DOHH2 (cell line): ENCODE results near the gene SCOC.

Experiments used
- H3F3A ChIP-seq: fragments of 200-600 bp; sonication (generic), shearing (Covaris generic); 2 replicates; pipeline ENCODE4 v1.6.0; 2016; ENCODE audit warnings: antibody characterized with exemption, mild to moderate bottlenecking; ENCODE audit not compliant: control insufficient read depth, insufficient read depth
- H3K27ac ChIP-seq: fragments of 200-600 bp; sonication (generic); 2 replicates; pipeline ENCODE4 v1.5.1; 2014; ENCODE audit warnings: low read depth, mild to moderate bottlenecking, low read length, moderate library complexity
- H3K27me3 ChIP-seq: fragments of 200-600 bp; sonication (generic); 2 replicates; pipeline ENCODE4 v1.6.1; 2014; ENCODE audit warnings: mild to moderate bottlenecking, low read length, mixed read lengths; ENCODE audit not compliant: control insufficient read depth
- H3K36me3 ChIP-seq: fragments of 200-600 bp; sonication (generic); 2 replicates; pipeline ENCODE4 v1.6.1; 2014; ENCODE audit warnings: mild to moderate bottlenecking, low read length, moderate library complexity, mixed read lengths; ENCODE audit not compliant: control insufficient read depth
- H3K4me1 ChIP-seq: fragments of 200-600 bp; sonication (generic); 2 replicates; pipeline ENCODE4 v1.6.1; 2014; ENCODE audit warnings: mild to moderate bottlenecking, low read length, mixed read lengths; ENCODE audit not compliant: control insufficient read depth
- H3K4me2 ChIP-seq: fragments of 200-600 bp; sonication (generic); 2 replicates; pipeline ENCODE4 v1.6.0; 2014; ENCODE audit warnings: mild to moderate bottlenecking, low read length, moderate library complexity
- H3K4me3 ChIP-seq: fragments of 200-600 bp; sonication (generic); 2 replicates; pipeline ENCODE4 v1.5.1; 2014; ENCODE audit warnings: mild to moderate bottlenecking, low read length, mixed read lengths
- H3K79me2 ChIP-seq: fragments of 200-600 bp; sonication (generic); 2 replicates; pipeline ENCODE4 v1.6.1; 2014; ENCODE audit warnings: mild to moderate bottlenecking, low read length, mixed read lengths; ENCODE audit not compliant: control insufficient read depth
- H3K9me2 ChIP-seq: fragments of 200-600 bp; sonication (generic); replicated peaks from 2 replicates; pipeline ENCODE4 v1.6.1; 2014; ENCODE audit warnings: mild to moderate bottlenecking, low read length, mixed read lengths; ENCODE audit not compliant: control insufficient read depth
- H3K9me3 ChIP-seq: fragments of 200-600 bp; sonication (generic); 2 replicates; pipeline ENCODE4 v1.6.1; 2014; ENCODE audit warnings: antibody characterized with exemption, low read length, mixed read lengths; ENCODE audit not compliant: control insufficient read depth, insufficient read depth
- H4K20me1 ChIP-seq: fragments of 200-600 bp; sonication (generic); 2 replicates; pipeline ENCODE4 v1.6.0; 2014; ENCODE audit warnings: low read depth, mild to moderate bottlenecking, antibody characterized with exemption, low read length, moderate library complexity; ENCODE audit not compliant: control insufficient read depth, insufficient read depth
- CTCF ChIP-seq: fragments of 200-600 bp; sonication (generic); IDR thresholded peaks from one replicate; pipeline ENCODE4 v1.5.1; 2014; ENCODE audit warnings: antibody characterized with exemption, mild to moderate bottlenecking, low read depth, low read length; ENCODE audit not compliant: poor library complexity, severe bottlenecking
- EZH2phosphoT487 ChIP-seq: fragments of 200-600 bp; sonication (generic); IDR thresholded peaks from 2 replicates; pipeline ENCODE4 v1.6.1; 2017; ENCODE audit warnings: borderline replicate concordance, mild to moderate bottlenecking, antibody characterized with exemption, low read length, moderate library complexity, mixed read lengths

The SCOC gene

GRCh38 chr4:140374130-140374477, 658 bp downstream of the SCOC start:
- Histone ChIP-seq H3K9me2 (no peaks in the 10 kb centered on the region), H3K4me2 (peak overlapping the region; percentile 82), H3K79me2 (peaks cover 48% of the 10 kb centered on the region), H3F3A (no peaks in the 10 kb centered on the region), H3K27ac (no peak overlapping the region), H3K9me3 (no peaks in the 10 kb centered on the region), H3K4me1 (peaks cover 22% of the 10 kb centered on the region), H3K27me3 (no peaks in the 10 kb centered on the region), H3K4me3 (peak overlapping the region; percentile 94), H3K36me3 (no peaks in the 10 kb centered on the region), H4K20me1 (0 out of 2 replicates have a peak, but pooled peaks cover 7% of the 10 kb centered on the region)
- TF ChIP-seq EZH2phosphoT487 (no peak), CTCF (no peak)

- no peaks in the 10 kb centered on the region for H4K20me1 ChIP-seq
- H3K36me3 ChIP-seq: peaks cover 7% of the 10 kb centered on the region; the same call in 1 of the 2 replicates
- no peaks in the 10 kb centered on the region for H3K4me1 ChIP-seq
Observed at GRCh38 chr4:140382732-140383131, 9.3 kb downstream of the SCOC start.

GRCh38 chr4:140388015-140388414, 14.6 kb downstream of the SCOC start:
- Histone ChIP-seq H3K4me3 (no peak overlapping the region), H3K27ac (no peak overlapping the region), H3K27me3 (no peaks in the 10 kb centered on the region), H3K9me2 (no peaks in the 10 kb centered on the region), H3K4me1 (no peaks in the 10 kb centered on the region), H3K36me3 (no peaks in the 10 kb centered on the region), H3F3A (no peaks in the 10 kb centered on the region), H4K20me1 (no peaks in the 10 kb centered on the region), H3K4me2 (no peak overlapping the region), H3K9me3 (no peaks in the 10 kb centered on the region), H3K79me2 (no peaks in the 10 kb centered on the region)
- TF ChIP-seq CTCF (no peak), EZH2phosphoT487 (no peak)

More at GRCh38 chr4:140382732-140383131, 9.3 kb downstream of the SCOC start:
- Histone ChIP-seq H3K4me2 (no peak overlapping the region), H3K27me3 (no peaks in the 10 kb centered on the region), H3K27ac (no peak overlapping the region), H3K79me2 (peaks cover 7% of the 10 kb centered on the region), H3F3A (no peaks in the 10 kb centered on the region), H3K4me3 (no peak overlapping the region), H3K9me3 (no peaks in the 10 kb centered on the region), H3K9me2 (no peaks in the 10 kb centered on the region)
- TF ChIP-seq EZH2phosphoT487 (no peak), CTCF (no peak)

- Histone ChIP-seq H3K9me3 (no peaks in the 10 kb centered on the region), H3K27ac (no peak overlapping the region), H3F3A (no peaks in the 10 kb centered on the region), H3K27me3 (no peaks in the 10 kb centered on the region), H3K4me1 (no peaks in the 10 kb centered on the region), H4K20me1 (no peaks in the 10 kb centered on the region), H3K36me3 (no peaks in the 10 kb centered on the region), H3K4me3 (no peak overlapping the region), H3K4me2 (no peak overlapping the region), H3K79me2 (no peaks in the 10 kb centered on the region), H3K9me2 (no peaks in the 10 kb centered on the region)
- TF ChIP-seq CTCF (no peak), EZH2phosphoT487 (no peak)
Observed at GRCh38 chr4:140395668-140396067, 22.2 kb downstream of the SCOC start.
